Activated CD4-positive, CD25-positive, alpha-beta regulatory T cell (primary cell): ENCODE results near the gene TLK1.

Experiments
- DNase-seq, 4 experiments: peaks; one replicate each; lab custom pipeline; 2025; lab: John Stamatoyannopoulos, UW

The TLK1 gene

DNA sequence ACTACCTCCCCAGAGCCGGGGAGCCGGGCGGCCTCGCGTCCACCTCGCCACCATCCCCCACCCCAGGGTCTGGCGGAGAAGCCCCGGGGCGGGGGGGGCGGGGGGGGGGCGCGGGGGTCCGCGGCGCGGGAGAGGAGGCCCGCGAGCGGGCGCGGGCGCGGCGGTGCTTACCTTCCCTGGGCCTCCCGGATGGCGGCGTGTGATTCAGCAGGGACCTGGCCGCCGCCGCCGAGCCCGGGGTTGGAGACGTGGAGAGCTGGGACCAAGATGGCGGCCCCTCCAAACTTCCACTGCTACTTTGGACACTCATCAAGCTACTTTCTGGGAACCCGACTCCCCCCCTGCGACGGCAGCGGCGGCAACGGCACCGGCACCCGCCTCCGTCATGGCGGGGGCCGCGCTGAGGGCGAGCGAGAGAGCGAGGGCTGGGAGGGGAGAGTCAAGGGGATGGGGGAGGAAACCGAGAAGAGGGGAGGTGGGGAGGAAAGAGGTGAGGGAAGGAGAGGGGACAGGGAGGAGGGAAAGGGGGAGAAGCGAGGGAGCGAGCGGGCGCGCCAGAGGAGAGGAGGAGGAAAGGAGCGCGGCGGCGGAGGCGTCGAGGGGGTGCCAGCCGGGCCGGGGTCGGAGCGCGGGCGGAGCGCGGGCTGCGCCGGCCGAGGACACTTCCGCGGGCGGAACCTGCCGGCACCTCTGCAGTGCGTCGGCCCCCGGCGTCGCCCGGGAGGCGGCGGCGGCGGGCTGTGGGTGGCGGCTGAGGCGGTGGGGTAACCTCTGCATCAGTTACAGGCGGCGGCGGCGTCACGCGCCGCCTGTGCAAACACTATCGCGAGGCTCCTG is at the start of gene TLK1:
Gene TLK1, minus strand, starts transcription at position 775 of the 837 bp plus-strand sequence. Its CDS starts 465 bp downstream, at position 310.
- DNase-seq, result peak; percentile 33 to 72 (median 57)

GRCh38 chr2:171210216-171210863 is 49.6 kb upstream of the TLK1 start:
- no peak for DNase-seq

DNA sequence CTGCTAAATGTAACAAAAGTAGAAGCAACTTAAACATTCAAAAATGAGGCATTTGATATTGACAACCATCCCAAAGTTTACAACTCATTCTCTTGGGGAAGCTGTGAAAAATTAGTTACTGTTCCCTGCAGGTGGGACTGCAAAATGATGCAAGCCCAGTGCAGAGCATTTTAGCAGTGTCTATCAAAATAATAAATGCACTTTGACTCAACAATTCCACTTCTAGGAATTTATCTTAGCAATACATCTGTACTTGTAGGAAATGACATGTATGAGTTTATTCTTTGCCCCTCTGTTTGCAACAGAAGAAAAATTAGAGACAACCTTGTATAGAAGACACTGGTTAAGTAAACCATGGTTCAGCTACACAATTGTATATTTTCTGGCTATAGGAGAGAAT is 48.0 kb upstream of the TLK1 start:
- no peak for DNase-seq

DNA sequence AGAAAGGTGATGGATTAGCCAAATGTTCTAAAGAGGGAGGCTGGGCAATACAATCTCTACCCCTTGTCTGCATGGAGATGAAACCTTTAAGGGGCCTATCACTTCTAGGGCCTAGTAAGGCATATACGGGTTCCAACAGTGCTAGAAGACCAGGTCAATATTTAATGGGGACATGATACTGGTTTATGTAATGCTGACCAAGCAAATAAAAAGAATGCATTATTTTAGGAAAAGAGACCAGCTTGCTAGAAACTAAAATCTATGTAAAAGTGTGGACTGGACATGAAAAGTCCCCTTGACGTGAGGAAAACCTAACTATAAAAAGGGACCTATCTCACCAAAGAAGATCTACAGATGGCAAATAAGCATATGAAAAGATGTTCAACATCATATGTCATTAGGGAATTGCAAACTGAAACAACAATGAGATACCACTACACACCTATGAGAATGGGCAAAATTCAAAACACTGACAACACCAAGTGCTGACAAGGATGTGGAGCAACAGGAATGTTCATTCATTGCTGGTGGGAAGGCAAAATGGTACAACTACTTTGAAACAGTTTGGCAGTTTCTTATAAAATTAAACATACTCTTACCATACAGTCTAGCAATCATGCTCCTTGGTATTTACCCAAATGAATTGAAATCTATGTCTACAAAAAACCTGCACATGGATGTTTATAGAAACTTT is 45.9 kb upstream of the TLK1 start:
- DNase-seq, result no peak

DNA sequence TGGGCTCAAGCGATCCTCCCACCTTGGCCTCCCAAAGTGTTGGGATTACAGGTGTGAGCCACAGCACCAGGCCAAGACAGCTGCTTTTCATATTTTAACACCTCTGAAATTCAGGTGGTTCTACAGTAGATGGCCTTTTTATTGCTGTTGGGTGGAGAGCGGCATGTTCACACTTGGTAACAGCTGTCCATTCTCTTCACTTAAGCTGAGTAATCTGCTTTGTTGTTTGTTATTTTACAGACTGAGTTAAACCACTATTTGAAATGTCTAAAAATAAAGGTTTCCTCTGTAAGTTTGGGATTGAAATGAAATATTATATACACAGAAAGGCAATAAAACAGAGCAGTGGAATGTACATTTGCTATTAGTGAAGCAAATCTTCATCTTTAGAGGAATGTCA is 44.9 kb upstream of the TLK1 start:
- DNase-seq, result no peak

GRCh38 chr2:171201767-171202166 is 41.1 kb upstream of the TLK1 start:
- DNase-seq, result no peak

DNA sequence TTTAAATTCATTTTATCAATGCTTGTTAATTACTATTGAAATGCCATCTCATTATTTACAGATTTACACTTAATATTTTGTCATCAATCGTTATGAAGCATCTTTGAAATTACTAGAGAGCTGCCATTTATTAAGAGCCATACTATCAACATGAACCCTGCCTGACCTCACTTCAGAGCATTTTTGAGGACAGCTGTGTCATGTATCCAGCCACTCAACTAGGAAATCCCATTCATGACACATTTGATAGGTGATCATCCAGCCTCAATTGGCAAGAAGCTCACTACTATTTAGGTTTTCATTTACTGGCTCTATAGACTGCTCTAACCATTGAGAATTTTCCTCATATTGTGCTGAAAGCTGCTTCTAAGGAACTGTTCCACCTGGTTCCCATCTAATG is 40.6 kb upstream of the TLK1 start:
- no peak for DNase-seq

DNA sequence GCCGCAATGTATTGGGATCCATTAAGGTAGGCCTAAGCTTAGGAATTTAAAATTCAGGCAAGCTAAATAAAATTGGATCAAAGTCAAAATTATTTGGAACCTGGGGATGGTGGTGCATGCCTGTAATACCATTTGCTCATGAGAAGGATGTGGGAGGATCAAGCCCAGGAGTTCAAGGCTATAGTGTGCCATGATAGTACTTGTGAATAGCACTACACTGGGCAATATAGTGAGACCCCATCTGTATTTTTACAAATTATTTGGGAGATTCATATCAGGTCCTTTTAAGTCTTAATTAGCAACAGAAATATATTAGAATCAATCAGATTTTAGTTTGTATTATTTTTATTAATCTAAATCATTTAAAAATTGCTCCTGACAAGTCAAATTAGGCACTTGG is 39.8 kb upstream of the TLK1 start:
- no peak for DNase-seq

DNA sequence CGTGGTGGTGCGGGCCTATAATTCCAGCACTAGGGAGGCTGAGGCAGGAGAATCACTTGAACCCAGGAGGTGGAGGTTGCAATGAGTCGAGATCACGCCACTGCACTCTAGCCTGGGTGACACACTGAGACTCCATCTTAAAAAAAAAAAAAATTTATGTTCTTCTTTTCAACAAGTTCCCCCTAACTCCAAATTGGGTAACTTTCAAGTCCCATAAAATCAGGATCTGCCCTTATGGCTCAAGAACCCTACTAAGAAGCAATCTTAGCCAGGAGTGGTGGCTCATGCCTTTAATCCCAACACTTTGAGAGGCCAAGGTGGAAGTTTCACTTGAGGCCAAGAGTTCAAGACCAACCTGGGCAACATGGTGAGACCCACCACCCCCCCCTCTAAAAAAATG is 30.3 kb upstream of the TLK1 start:
- no peak for DNase-seq

DNA sequence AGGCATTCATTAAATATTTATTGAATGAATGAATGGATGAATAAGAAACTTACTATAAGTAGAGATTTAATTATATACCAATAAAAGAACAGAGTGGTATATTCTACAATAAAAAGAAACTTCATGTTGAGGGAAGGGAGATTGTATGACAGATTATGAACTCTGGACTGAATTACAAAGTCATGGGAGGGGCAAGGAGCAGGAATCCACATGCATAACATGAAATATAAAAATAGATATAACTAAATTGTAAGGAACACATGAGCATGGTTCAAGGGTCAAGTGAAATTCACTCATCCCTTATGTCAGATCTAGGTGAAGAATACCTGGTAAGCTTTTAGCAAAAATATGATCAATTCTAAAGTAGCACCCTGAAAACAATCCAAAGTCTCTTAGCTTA is 27.1 kb upstream of the TLK1 start:
- no peak for DNase-seq

GRCh38 chr2:171187177-171187576 is 26.5 kb upstream of the TLK1 start:
- DNase-seq, result no peak

DNA sequence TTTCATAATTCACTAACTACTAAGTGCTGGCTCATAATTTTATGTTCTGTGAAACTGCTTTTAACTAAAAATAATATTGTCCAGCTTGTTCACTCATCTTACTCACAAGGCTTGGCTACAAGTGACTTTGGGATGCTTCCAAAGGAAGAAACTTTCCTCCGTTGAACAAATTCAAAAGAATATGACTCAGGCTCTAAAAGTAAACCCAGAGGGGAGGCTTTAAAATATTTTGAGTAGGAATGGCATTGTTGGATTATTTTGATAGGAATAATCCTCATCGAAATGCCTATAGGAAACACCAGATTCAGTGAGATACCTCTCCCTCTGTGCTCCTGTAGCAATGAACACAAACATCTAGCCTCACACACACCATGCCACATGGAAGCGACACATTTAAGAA is 25.2 kb upstream of the TLK1 start:
- DNase-seq, result no peak

DNA sequence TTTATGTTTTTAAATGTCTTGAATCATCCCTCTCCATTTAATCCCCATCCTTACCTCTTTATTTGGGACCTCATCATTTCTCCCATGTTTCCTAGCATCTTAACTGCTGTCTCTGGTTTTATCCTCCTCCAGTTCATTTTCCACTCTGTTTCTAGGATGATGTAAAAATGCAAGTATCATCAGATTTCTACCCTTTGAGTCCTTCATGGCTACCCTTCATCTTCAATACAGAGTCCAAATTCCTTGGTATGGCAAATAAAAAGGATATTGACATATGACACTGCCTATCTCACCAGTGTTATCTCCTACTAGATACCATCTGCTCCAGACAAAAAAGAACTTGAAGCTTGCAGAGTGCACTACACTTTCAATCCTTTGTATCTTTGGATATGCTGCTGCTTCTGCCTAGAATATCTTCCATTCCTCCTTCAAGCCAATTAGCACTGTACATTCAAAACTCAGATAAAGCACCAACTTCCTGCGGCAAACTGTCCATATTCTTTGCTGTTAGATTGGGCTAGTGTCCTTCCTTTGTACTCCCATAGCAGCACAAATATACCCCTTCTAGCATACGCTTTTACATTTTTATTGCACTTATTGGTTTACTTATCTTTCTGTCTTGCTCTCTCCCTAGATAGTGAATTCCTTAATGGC is 24.6 kb upstream of the TLK1 start:
- DNase-seq, result no peak

DNA sequence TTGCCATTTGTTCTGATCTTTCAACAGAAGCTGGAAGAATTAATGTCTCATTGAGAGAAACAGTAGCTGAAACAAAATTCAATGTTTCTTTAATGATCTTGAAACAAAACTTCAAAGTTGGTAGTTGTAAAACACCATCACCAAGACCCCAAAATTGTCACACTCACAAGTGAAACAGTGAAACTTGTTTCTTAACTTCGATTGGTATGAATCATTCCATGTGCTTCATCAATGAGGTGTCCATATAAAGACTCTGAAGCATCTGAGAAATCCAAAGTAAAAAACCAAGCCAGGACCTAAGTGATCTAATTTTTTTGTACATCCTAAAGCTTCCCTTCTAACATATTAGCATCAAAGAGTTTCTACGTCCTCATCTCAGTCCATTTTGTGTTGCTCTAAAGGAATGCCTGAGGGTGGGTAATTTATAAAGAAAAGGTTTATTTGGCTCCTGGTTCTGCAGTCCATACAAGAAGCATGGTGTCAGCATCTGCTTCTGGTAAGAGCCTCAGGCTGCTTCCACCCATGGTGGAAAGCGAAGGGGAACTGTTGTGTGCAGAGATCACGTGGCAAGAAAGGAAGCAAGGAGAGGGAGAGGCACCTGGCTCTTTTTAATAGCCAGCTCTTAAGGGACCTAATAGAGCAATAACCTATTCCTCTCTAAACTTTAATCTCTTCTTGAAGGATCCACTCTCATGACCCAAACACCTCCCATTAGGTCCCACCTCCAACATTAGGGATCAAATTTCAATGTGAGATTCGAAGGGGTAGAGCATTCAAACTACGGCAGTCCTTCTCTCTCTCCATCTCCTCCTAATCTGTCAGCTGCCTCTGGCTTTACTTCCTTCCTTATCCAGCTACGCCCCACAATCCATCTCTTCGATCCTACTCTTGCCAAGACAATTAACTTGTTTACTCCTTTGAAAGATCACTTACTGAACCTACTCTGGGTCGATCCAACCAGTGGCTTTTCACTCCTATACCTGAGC is 20.7 kb upstream of the TLK1 start:
- no peak for DNase-seq

GRCh38 chr2:171180229-171180930 is 19.7 kb upstream of the TLK1 start:
- no peak for DNase-seq

DNA sequence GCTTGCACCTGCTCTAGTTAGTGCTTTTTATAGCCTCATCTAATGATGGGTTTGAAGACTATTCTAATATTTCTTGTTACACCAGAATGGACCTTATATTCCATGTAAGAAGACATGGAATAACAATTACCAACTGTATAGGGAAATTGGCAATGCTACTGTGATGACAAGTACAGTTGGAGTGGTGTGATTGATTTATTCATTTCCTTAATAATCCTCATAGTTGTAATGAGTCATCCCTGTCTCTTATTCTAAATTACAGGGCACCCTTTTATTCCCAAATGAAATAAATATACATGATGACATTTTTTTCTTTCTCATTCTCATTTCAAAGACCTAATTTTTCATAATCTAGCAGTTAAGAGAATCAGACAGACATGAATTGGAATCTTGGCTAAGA is 18.3 kb upstream of the TLK1 start:
- no peak for DNase-seq

GRCh38 chr2:171176516-171176915 is 15.8 kb upstream of the TLK1 start:
- DNase-seq, result no peak

DNA sequence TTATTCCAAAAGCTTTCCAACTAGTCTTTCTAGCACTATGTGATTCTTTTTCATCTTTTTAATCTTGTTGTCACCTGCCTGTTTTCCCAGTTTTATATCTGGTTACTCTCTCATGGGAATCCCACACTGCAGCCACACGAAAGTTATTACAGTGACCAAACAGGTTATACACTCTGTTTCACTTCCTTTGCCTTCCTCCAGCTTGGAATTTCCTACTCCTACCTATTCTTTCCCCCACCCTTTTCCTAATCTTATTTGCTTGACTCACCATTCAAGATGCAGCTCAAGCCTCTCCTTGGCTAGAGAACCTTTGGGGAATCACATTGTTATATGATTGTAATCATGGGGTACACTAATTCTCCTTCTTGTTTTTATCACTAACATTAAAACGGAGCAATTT is 13.4 kb upstream of the TLK1 start:
- DNase-seq, result no peak

DNA sequence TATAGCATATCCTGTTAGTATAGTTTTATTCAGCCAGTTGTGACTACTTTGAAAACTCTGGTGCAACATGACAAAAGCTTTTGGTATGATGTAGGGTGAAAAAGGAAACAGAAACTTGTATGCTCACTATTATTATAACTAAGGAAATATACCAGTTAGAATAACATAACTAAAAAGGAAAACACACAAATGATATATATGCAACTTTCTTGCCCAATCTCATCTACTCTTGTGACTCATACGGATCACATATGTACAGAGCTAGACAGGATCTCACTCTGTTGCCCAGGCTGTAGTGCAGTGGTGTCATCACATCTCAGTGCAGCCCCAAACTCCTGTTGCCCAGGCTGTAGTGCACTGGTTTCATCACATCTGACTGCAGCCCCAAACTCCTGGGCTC is 12.4 kb upstream of the TLK1 start:
- DNase-seq, result no peak

GRCh38 chr2:171171808-171172207 is 11.1 kb upstream of the TLK1 start:
- DNase-seq, result no peak

GRCh38 chr2:171169839-171170238 is 9.1 kb upstream of the TLK1 start:
- DNase-seq, result no peak
